ENCODE measurements around the gene MYH2.

The MYH2 gene

DNA sequence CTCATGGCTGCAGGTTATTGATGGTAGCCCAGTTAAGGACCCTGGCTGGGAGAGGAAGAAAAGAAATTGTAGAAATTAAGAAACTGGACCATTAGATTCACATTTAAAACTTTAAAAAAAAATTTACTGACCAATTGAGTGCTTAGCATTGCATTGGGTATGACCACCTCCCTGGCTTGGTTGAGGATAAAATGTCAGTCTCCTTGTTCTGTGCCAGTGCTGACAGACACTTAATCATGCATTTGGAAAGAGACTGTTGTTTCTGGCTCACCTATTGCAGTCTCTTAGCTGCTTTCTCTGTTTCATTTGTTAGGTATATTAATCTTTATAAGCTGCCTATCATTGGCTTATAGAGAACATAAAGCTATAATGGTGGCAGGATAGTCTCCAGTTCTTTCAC, 32.8 kb downstream of the MYH2 start:
- no peak for DNase-seq (ENCODE audit: low read depth in 1 of 2, low spot score in 1 of 2)

- DNase-seq (ENCODE audit: low read depth in 1 of 2, low spot score in 1 of 2) = no peak
These were observed 33.4 kb downstream of the MYH2 start for GRCh38 chr17:10516065-10516464.

DNA sequence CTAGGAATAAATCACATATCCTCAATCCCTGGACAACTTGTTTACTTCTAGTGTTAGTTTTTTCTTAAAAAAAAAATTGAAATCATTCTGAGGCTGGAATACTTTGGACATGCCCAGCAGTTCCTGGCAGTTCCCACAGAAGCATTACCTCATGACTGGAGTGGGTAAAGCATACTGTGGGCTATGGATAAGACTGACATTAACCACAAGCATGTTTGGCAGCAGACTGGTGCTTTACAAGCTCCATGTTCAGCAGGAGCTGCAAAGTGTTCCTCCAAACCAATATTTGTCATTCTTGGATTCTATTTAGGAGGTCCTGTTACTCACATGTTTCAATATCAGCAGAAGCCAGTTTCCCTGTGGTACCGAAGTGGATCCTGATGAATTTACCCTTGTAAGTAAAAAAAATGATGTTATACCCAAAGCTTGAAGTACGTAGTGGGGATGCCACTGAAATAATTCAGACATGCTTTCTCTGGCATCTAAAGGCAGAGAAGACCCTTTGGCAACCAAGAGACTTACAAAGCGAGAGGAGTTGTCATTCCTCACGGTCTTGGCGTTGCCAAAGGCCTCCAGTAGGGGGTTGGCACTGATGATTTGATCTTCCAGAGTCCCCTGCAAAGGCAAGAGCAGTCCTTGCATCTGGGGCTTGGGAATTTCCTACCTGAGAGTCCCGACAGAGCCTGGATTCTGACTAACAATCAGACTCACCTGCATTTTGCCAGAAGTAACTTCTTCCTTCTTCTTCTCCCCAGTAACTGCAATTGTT, 36.0 kb downstream of the MYH2 start:
- DNase-seq (ENCODE audit: low read depth in 1 of 2, low spot score in 1 of 2) = no peak

DNA sequence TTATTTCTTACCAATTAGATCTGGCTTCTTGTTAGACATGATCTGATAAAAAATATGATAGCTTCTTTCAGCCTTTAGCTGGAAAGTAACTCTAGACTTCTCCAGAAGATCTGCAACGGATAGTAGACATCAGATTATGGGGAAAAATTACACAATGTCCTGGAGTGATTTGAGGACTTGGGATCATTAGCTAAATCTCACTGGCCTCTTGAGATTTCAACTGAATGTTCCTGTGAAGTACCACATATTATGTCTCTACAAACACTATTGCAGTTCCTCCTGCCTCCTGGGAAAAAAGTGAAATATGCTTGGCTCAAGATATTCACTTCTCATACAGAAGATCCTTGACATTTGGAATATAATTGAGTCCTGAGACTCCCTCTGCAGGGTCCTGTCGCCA, 36.6 kb downstream of the MYH2 start:
- DNase-seq (ENCODE audit: low read depth in 1 of 2, low spot score in 1 of 2) = no peak

DNA sequence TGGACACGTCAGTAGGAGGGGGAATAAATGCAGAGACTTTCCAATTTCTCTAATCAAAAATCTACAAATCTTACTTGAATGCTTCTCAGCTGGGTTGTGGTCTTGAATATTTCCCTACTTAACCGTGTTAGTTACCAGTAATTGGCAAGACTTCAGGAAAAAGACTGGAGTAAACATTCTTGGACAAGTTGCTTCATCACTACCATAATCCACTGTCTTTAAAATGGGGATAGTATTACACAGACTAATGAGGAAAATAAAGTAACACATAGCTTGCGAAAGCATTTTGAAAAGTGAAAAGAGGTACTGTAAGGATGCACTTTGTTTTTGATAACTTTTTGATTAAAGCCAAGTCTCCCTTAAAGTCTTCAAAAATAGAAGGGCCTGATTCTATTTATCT, 49.5 kb downstream of the MYH2 start:
- no peak for DNase-seq (ENCODE audit: low read depth in 1 of 2, low spot score in 1 of 2)

- DNase-seq (ENCODE audit: low read depth in 1 of 2, low spot score in 1 of 2) = no peak
These were observed 57.5 kb downstream of the MYH2 start for GRCh38 chr17:10492004-10492403.

GRCh38 chr17:10482252-10482651, 67.2 kb downstream of the MYH2 start:
- DNase-seq (ENCODE audit: low read depth in 1 of 2, low spot score in 1 of 2) = no peak

DNA sequence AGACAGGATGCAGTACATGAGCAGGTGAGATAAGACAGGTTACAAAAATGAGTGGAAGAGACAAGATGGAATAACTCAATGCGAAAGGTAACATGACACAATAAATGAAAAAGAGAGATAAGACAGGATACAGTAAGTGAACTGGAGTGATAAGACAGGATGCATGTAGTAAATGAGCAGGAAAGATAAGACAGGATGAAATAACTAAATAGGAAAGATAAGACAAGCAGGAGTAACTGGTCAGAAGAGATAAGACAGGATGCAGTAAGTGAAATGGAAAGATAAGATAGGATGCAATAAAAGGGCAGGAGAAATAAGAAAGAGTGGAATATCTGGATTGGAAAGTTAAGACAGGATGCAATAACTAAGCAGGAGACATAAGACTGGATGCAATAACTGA, 71.8 kb downstream of the MYH2 start:
- DNase-seq (ENCODE audit: low read depth in 1 of 2, low spot score in 1 of 2) = no peak

DNA sequence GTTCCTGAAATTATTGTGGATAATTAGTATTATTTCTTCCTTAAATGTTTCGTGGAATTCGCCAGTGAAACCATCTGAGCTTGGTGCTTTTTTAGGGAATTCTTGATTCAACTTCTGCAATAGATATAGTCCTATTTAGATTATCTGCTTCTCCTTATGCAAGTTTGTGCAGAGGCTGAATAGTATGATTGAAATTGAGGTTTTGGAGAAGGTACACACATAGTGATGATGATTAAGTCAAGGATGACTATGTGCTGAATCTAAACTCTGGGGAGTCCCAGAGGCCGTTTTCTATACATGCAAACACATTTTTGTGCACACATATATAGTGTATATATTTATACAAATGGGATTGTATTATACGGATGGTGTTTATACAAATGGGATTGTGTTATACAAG, 74.9 kb downstream of the MYH2 start:
- no peak for DNase-seq (ENCODE audit: low read depth in 1 of 2, low spot score in 1 of 2)

GRCh38 chr17:10471858-10472257, 77.6 kb downstream of the MYH2 start:
- no peak for DNase-seq (ENCODE audit: low read depth in 1 of 2, low spot score in 1 of 2)
